NCI-H1436 (cell line): ENCODE results near the gene NTF3.
"Not testable (repeated sequence)": the region's sequence is repeated elsewhere in the genome, so short reads cannot be mapped to it uniquely, and the experiment has no call there.

Experiments used
- DNase-seq: peaks from one replicate; lab custom pipeline; 2025; lab: John Stamatoyannopoulos, UW

The NTF3 gene

DNA sequence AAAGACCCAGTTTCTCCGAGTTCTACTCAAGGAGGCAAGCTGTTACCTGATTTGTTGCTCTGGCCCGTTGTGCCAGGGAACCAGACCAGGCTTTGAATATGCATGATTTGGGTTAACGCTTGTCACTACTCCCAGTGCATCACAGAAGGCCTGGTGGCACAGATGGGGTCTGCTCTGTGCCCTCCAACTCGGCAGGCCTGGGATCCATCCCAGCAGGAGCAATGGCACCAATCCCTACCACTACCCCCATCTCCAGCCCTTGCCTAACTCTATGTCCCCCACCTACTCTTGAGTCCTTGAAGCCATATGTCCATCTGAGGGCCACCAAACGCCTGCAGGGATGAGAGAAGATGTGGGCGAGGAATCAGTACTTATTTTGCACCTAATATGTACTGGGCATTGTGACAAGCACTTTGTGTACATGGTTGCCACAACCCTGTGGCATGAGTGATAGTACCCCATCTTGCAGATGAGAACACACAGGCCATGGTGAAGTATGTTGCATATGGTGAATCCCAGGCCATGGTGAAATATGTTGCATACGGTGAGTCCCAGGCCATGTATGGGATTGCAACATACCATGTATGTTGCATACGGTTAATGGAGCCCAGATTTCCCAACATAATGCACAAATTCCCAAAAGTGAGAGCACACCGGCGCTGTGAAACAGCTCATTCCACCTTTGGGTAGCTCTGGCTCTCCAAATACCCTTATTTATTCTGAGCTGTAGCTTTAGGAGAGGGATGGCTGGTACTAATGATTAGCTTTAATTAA lies 102.7 kb downstream of the NTF3 start:
- no peak for DNase-seq

DNA sequence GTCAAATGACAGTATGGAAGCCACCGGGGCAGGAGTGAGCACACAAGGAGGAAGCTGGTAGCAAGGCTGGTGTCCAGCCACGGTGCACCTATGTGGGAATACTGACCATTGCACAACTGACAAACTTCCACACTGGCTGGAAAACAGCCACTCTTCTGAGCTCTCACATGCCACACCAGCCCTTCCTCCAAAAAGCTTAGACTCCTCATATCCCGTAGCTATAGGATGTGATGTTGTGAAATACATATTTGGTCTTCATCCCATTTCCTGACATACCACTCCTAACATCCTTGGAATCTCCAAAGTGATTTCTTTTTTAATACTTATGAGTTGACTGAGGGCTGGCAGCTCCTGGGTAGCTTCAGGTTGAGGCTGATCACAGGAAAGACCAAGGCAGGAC lies 103.6 kb downstream of the NTF3 start:
- DNase-seq: no peak

DNA sequence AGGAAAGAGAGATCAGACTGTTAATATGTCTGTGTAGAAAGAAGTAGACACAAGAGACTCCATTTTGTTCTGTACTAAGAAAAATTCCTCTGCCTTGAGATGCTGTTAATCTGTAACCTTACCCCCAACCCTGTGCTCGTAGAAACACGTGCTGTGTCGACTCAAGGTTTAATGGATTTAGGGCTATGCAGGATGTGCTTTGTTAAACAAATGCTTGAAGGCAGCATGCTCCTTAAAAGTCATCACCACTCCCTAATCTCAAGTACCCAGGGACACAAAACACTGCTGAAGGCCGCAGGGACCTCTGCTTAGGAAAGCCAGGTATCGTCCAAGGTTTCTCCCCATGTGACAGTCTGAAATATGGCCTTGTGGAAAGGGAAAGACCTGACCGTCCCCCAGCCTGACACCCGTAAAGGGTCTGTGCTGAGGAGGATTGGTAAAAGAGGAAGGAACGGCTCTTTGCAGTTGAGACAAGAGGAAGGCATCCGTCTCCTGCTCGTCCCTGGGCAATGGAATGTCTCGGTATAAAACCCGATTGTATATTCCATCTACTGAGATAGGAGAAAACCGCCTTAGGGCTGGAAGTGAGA lies 105.2 kb downstream of the NTF3 start:
- DNase-seq: not testable (repeated sequence)

DNA sequence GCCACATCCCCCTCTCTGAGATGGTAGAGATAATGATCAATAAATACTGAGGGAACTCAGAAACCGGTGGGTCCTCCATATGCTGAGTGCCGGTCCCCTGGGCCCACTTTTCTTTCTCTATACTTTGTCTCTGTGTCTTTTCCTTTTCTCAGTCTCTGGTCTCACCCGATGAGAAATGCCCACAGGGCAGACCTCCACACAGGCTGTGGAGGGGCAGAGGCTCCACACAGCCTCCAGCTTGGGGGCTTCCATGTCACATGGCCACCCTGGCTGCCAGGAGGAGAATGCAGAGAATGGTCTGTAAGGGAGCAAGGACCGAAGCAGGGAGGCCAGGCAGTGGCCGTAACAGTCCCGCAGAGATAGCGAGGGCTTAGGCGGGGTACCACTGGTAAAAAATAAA lies 105.9 kb downstream of the NTF3 start:
- no peak for DNase-seq
